IPS DF 4.7 (cell line): ENCODE results near the gene KANTR.

ENCODE experiments used
- DNase-seq: peaks from one replicate; pipeline ENCODE4 v3.0.0-alpha.2; 2013; ENCODE audit warnings: low spot score; ENCODE audit errors: extremely low read depth

The KANTR gene

GRCh38 chrX:53093748-53094581 is at the start of gene KANTR:
Gene KANTR, plus strand, starts transcription at chrX:53094142. Its CDS starts 30,131 bp downstream, at chrX:53124273.
- peak; percentile 74 for DNase-seq

GRCh38 chrX:53044995-53045394 is 48.9 kb upstream of the KANTR start:
- DNase-seq: no peak

GRCh38 chrX:53047228-53047627 is 46.7 kb upstream of the KANTR start:
- no peak for DNase-seq

GRCh38 chrX:53048169-53049126 is 45.5 kb upstream of the KANTR start, which contains the start of gene GPR173:
Gene GPR173, plus strand, starts transcription at chrX:53048789. Its CDS starts 27,833 bp downstream, at chrX:53076622.
- DNase-seq: no peak

GRCh38 chrX:53049127-53049517 is 44.8 kb upstream of the KANTR start:
- no peak for DNase-seq

GRCh38 chrX:53050841-53051240 is 43.1 kb upstream of the KANTR start:
- DNase-seq: no peak

GRCh38 chrX:53055244-53055849 is 38.6 kb upstream of the KANTR start:
- DNase-seq: no peak

- DNase-seq: no peak
These were observed 37.6 kb upstream of the KANTR start for GRCh38 chrX:53056292-53056691.

- DNase-seq: no peak
These were observed 28.8 kb upstream of the KANTR start for GRCh38 chrX:53065104-53065503.

- DNase-seq: no peak
These were observed 22.9 kb upstream of the KANTR start for GRCh38 chrX:53071064-53071463.

GRCh38 chrX:53071604-53072417 is 22.1 kb upstream of the KANTR start:
- DNase-seq: no peak

GRCh38 chrX:53072418-53073114 is 21.4 kb upstream of the KANTR start:
- DNase-seq: no peak

GRCh38 chrX:53073115-53073586 is 20.8 kb upstream of the KANTR start:
- no peak for DNase-seq

GRCh38 chrX:53075011-53075410 is 18.9 kb upstream of the KANTR start:
- DNase-seq: no peak

GRCh38 chrX:53076671-53077070 is 17.3 kb upstream of the KANTR start:
- DNase-seq: no peak

GRCh38 chrX:53077207-53078197 is 16.4 kb upstream of the KANTR start:
- no peak for DNase-seq

- DNase-seq: no peak
These were observed 15.0 kb upstream of the KANTR start for GRCh38 chrX:53078943-53079342.

GRCh38 chrX:53080628-53081580 is 13.0 kb upstream of the KANTR start:
- DNase-seq: no peak
